Liver (tissue), 3 donors: Measurements from ENCODE around the gene C10orf95.

Experiments
- ATF3 ChIP-seq: IDR thresholded peaks from 2 replicates; pipeline ENCODE4 v1.6.1; 2016; ENCODE audit warnings: antibody characterized with exemption
- CTCF ChIP-seq: fragments of 150-350 bp; IDR thresholded peaks from 2 replicates; pipeline ENCODE4 v1.5.1; 2017; ENCODE audit warnings: improper control_type of control experiment, low read depth, low read length; ENCODE audit not compliant: missing input control
- REST ChIP-seq: IDR thresholded peaks from 2 replicates; pipeline ENCODE4 v1.6.1; 2016; ENCODE audit warnings: antibody characterized with exemption, mild to moderate bottlenecking
- SP1 ChIP-seq: IDR thresholded peaks from 2 replicates; pipeline ENCODE4 v1.6.1; 2018; ENCODE audit warnings: antibody characterized with exemption, mild to moderate bottlenecking
- donor health status: healthy.
- donor health status: healthy.

- TF ChIP-seq CTCF (no peak), REST (no peak), ATF3 (no peak), SP1 (no peak)
Observed at GRCh38 chr10:102480396-102480795, 29.1 kb upstream of the C10orf95 start.
